Right lobe of liver (tissue), 4 donors: ENCODE results near the gene ZMAT5.

ENCODE experiments used
- CTCF ChIP-seq, 4 donors: fragments of 200-600 bp in 3 of 4; fragments of 450-650 bp in 1 of 4; IDR thresholded peaks; one replicate each; pipeline versions ENCODE4 v1.5.1 to v1.8.0; 2016 to 2022; ENCODE audit warnings: antibody characterized with exemption in 4 of 4, mild to moderate bottlenecking in 2 of 4
- POLR2A ChIP-seq: fragments of 450-650 bp; IDR thresholded peaks from one replicate; pipeline ENCODE4 v1.6.1; 2017; ENCODE audit warnings: antibody characterized with exemption, mild to moderate bottlenecking
- donor health status: DM: no; HTN: no; CAD: no.
- donor health status: DM: no; HTN: no; CAD: no.
- donor health status: DM: no; HTN: yes; CAD: no.

DNA sequence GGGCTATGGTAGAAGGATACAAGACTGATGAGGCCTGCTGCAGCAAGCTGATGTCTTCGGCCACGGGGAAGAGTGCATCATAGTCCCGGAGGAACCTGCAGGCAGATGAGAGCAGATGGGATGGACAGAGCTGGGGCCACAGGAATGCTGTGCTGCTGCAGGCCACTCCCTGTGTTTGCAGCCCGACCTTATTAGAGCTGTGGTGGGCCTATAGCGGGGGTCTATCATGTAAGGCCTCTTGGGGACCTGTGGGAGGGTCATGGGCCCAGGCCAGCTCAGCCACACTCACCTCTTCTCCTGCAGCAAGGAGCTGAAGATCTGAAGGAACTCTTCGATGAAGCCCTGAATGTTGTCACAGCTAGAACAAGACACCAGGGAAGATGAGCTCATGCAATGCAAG lies 39.4 kb upstream of the ZMAT5 start:
- no peak for TF ChIP-seq CTCF (IDR thresholded peaks at IDR 0.05)
- TF ChIP-seq POLR2A: no peak
